GM18498 (cell line): ENCODE data around the gene NSG2.
"Not testable (repeated sequence)": the region's sequence is repeated elsewhere in the genome, so short reads cannot be mapped to it uniquely, and the experiment has no call there.

Source experiments
- ATAC-seq: cut with Tn5 transposase; IDR thresholded peaks from one replicate; pipeline ENCODE4 v1.9.1; 2021; ENCODE audit warnings: mild to moderate bottlenecking, moderate library complexity; ENCODE audit not compliant: unreplicated experiment

NSG2 gene

GRCh38 chr5:174098694-174099093 is 53.2 kb downstream of the NSG2 start:
- no peak for ATAC-seq

- ATAC-seq = no peak
Measured at GRCh38 chr5:174100490-174100889, 55.0 kb downstream of the NSG2 start.

GRCh38 chr5:174101195-174101730 is 55.8 kb downstream of the NSG2 start:
- no peak for ATAC-seq

GRCh38 chr5:174102574-174102973 is 57.1 kb downstream of the NSG2 start:
- not testable (repeated sequence) for ATAC-seq

- no peak for ATAC-seq
Measured at GRCh38 chr5:174106997-174107655, 61.6 kb downstream of the NSG2 start.

GRCh38 chr5:174108745-174109144 is 63.2 kb downstream of the NSG2 start:
- no peak for ATAC-seq

GRCh38 chr5:174109698-174110260 is 64.3 kb downstream of the NSG2 start:
- no peak for ATAC-seq

- ATAC-seq = no peak
Measured at GRCh38 chr5:174110310-174110709, 64.8 kb downstream of the NSG2 start.

GRCh38 chr5:174111287-174111973 is 65.9 kb downstream of the NSG2 start:
- ATAC-seq = no peak

- ATAC-seq = no peak
Measured at GRCh38 chr5:174115226-174115625, 69.7 kb downstream of the NSG2 start.

GRCh38 chr5:174118823-174119467 is 73.4 kb downstream of the NSG2 start:
- ATAC-seq = no peak

- ATAC-seq = no peak
Measured at GRCh38 chr5:174119468-174119881, 74.0 kb downstream of the NSG2 start.

- ATAC-seq = no peak
Measured at GRCh38 chr5:174120401-174121005, 75.0 kb downstream of the NSG2 start.

- no peak for ATAC-seq
Measured at GRCh38 chr5:174134545-174134944, 89.0 kb downstream of the NSG2 start.

- ATAC-seq = no peak
Measured at GRCh38 chr5:174139623-174140022, 94.1 kb downstream of the NSG2 start.

- ATAC-seq = no peak
Measured at GRCh38 chr5:174140452-174141020, 95.0 kb downstream of the NSG2 start.

GRCh38 chr5:174141398-174141797 is 95.9 kb downstream of the NSG2 start:
- no peak for ATAC-seq

- ATAC-seq = no peak
Measured at GRCh38 chr5:174145091-174145490, 99.6 kb downstream of the NSG2 start.

GRCh38 chr5:174145821-174146220 is 100.3 kb downstream of the NSG2 start:
- ATAC-seq = no peak

- ATAC-seq = no peak
Measured at GRCh38 chr5:174146556-174146955, 101.0 kb downstream of the NSG2 start.

GRCh38 chr5:174147012-174147411 is 101.5 kb downstream of the NSG2 start:
- ATAC-seq = not testable (repeated sequence)
